Duodenal mucosa (tissue), 2 donors: Measurements from ENCODE around the gene ARHGAP9.
"Not testable (repeated sequence)": the region's sequence is repeated elsewhere in the genome, so short reads cannot be mapped to it uniquely, and the experiment has no call there.

Experiments
- H3K27ac ChIP-seq: one replicate; pipeline ENCODE4 v1.7.0; 2013; ENCODE audit warnings: low read depth, low read length
- H3K27me3 ChIP-seq, 2 donors: one replicate each; pipeline ENCODE4 v1.7.0; 2013; ENCODE audit warnings: low read length in 2 of 2, control low read depth in 1 of 2; ENCODE audit not compliant: insufficient read depth in 2 of 2, control insufficient read depth in 1 of 2
- H3K36me3 ChIP-seq, 2 donors: one replicate each; pipeline ENCODE4 v1.7.0; 2013; ENCODE audit warnings: low read length in 2 of 2, control low read depth in 1 of 2; ENCODE audit not compliant: insufficient read depth in 2 of 2, control insufficient read depth in 1 of 2
- H3K4me1 ChIP-seq, 2 donors: one replicate each; pipeline ENCODE4 v1.7.0; 2013; ENCODE audit warnings: low read length in 2 of 2, control low read depth in 1 of 2; ENCODE audit not compliant: insufficient read depth in 2 of 2, control insufficient read depth in 1 of 2
- H3K4me3 ChIP-seq, 2 donors: one replicate each; pipeline ENCODE4 v1.7.0; 2013; ENCODE audit warnings: low read length in 2 of 2, low read depth in 1 of 2
- H3K9ac ChIP-seq, 2 donors: one replicate each; pipeline ENCODE4 v1.7.0; 2013; ENCODE audit warnings: low read length in 2 of 2, low read depth in 1 of 2
- H3K9me3 ChIP-seq, 2 donors: one replicate each; pipeline ENCODE4 v1.7.0; 2013; ENCODE audit warnings: low read length in 2 of 2, control low read depth in 1 of 2; ENCODE audit not compliant: control insufficient read depth in 1 of 2

Gene ARHGAP9

GRCh38 chr12:57517187-57517586 is 37.5 kb upstream of the ARHGAP9 start:
- H3K27me3 ChIP-seq, result no peaks in the 10 kb centered on the region
- peaks cover 41 to 49% of the 10 kb centered on the region in 2 donors for H3K36me3 ChIP-seq
- H3K9ac ChIP-seq, result no peak overlapping the region
- H3K9me3 ChIP-seq, result no peaks in the 10 kb centered on the region
- peaks cover 31 to 40% of the 10 kb centered on the region in 2 donors for H3K4me1 ChIP-seq
- H3K4me3 ChIP-seq, result no peak overlapping the region
- H3K27ac ChIP-seq, result no peak overlapping the region

- H3K36me3 ChIP-seq, result peaks cover 46 to 54% of the 10 kb centered on the region in 2 donors
- H3K27ac ChIP-seq, result no peak overlapping the region
- H3K9me3 ChIP-seq, result no peaks in the 10 kb centered on the region
- H3K4me3 ChIP-seq, result no peak overlapping the region
- H3K4me1 ChIP-seq, result peaks cover 26 to 35% of the 10 kb centered on the region in 2 donors
- no peaks in the 10 kb centered on the region for H3K27me3 ChIP-seq
- no peak overlapping the region for H3K9ac ChIP-seq
Observed at GRCh38 chr12:57516617-57517153, 37.0 kb upstream of the ARHGAP9 start.

- peaks cover 49 to 60% of the 10 kb centered on the region in 2 donors for H3K36me3 ChIP-seq
Observed at GRCh38 chr12:57515934-57516541, 36.4 kb upstream of the ARHGAP9 start.

GRCh38 chr12:57515408-57515933 is 35.8 kb upstream of the ARHGAP9 start:
- Histone ChIP-seq H3K9ac (no peak overlapping the region), H3K27ac (no peak overlapping the region), H3K36me3 (peaks cover 49 to 61% of the 10 kb centered on the region in 2 donors), H3K27me3 (no peaks in the 10 kb centered on the region), H3K4me3 (no peak overlapping the region), H3K4me1 (peaks cover 21 to 25% of the 10 kb centered on the region in 2 donors), H3K9me3 (no peaks in the 10 kb centered on the region)

More at GRCh38 chr12:57515934-57516541, 36.4 kb upstream of the ARHGAP9 start:
- no peaks in the 10 kb centered on the region for H3K9me3 ChIP-seq
- no peak overlapping the region for H3K9ac ChIP-seq
- H3K27ac ChIP-seq, result no peak overlapping the region
- H3K4me1 ChIP-seq, result peaks cover 21 to 28% of the 10 kb centered on the region in 2 donors
- H3K27me3 ChIP-seq, result no peaks in the 10 kb centered on the region
- H3K4me3 ChIP-seq, result no peak overlapping the region

- Histone ChIP-seq H3K4me1 (peaks cover 21 to 25% of the 10 kb centered on the region in 2 donors), H3K4me3 (no peak overlapping the region), H3K9ac (no peak overlapping the region), H3K27ac (no peak overlapping the region), H3K9me3 (no peaks in the 10 kb centered on the region), H3K36me3 (peaks cover 49 to 61% of the 10 kb centered on the region in 2 donors), H3K27me3 (no peaks in the 10 kb centered on the region)
Observed at GRCh38 chr12:57514720-57515407, 35.2 kb upstream of the ARHGAP9 start.

- not testable (repeated sequence) for H3K27me3 ChIP-seq, H3K9ac ChIP-seq, H3K4me3 ChIP-seq, H3K27ac ChIP-seq, H3K9me3 ChIP-seq
- peaks cover 18 to 20% of the 10 kb centered on the region in 2 donors for H3K4me1 ChIP-seq
- H3K36me3 ChIP-seq, result peaks cover 49 to 61% of the 10 kb centered on the region in 2 donors
Observed at GRCh38 chr12:57514246-57514645, 34.6 kb upstream of the ARHGAP9 start.

- H3K27ac ChIP-seq, H3K27me3 ChIP-seq, H3K4me3 ChIP-seq, H3K9me3 ChIP-seq, H3K9ac ChIP-seq: not testable (repeated sequence)
- H3K36me3 ChIP-seq, result peaks cover 49 to 65% of the 10 kb centered on the region in 2 donors
- peaks cover 12 to 14% of the 10 kb centered on the region in 2 donors for H3K4me1 ChIP-seq
Observed at GRCh38 chr12:57513677-57514076, 34.0 kb upstream of the ARHGAP9 start.

- peaks cover 49 to 65% of the 10 kb centered on the region in 2 donors for H3K36me3 ChIP-seq
- no peak overlapping the region for H3K27ac ChIP-seq
- no peak overlapping the region for H3K9ac ChIP-seq
- no peaks in the 10 kb centered on the region for H3K9me3 ChIP-seq
- no peaks in the 10 kb centered on the region for H3K27me3 ChIP-seq
- H3K4me1 ChIP-seq, result peaks cover 8 to 10% of the 10 kb centered on the region in 2 donors
- H3K4me3 ChIP-seq, result no peak overlapping the region
Observed at GRCh38 chr12:57513266-57513665, 33.6 kb upstream of the ARHGAP9 start.

- H3K4me3 ChIP-seq, result no peak overlapping the region
- H3K9me3 ChIP-seq, result no peaks in the 10 kb centered on the region
- H3K27me3 ChIP-seq, result no peaks in the 10 kb centered on the region
- no peak overlapping the region for H3K9ac ChIP-seq
- peaks cover 5 to 6% of the 10 kb centered on the region in 2 donors for H3K4me1 ChIP-seq
- peaks cover 49 to 65% of the 10 kb centered on the region in 2 donors for H3K36me3 ChIP-seq
- no peak overlapping the region for H3K27ac ChIP-seq
Observed at GRCh38 chr12:57512665-57513064, 33.0 kb upstream of the ARHGAP9 start.
